ENCODE data around the gene DIAPH1.

- TF ChIP-seq CTCF (IDR thresholded peaks at IDR 0.05) (no peak), POLR2A (IDR thresholded peaks at IDR 0.05) (no peak)
Measured at GRCh38 chr5:141477044-141477575, 141.7 kb downstream of the DIAPH1 start.

Measured in vagina (tissue), 2 donors.